Urothelium cell line (cell line): ENCODE measurements around the gene KRT72.

Experiments
- DNase-seq: peaks from one replicate; pipeline ENCODE4 v3.0.0; 2011; ENCODE audit warnings: low spot score, mixed read lengths
- FAIRE-seq: peaks from 2 replicates; lab custom pipeline; 2011; peaks lifted over from hg19 to GRCh38; lab: Jason Lieb, UNC

Gene KRT72

DNA sequence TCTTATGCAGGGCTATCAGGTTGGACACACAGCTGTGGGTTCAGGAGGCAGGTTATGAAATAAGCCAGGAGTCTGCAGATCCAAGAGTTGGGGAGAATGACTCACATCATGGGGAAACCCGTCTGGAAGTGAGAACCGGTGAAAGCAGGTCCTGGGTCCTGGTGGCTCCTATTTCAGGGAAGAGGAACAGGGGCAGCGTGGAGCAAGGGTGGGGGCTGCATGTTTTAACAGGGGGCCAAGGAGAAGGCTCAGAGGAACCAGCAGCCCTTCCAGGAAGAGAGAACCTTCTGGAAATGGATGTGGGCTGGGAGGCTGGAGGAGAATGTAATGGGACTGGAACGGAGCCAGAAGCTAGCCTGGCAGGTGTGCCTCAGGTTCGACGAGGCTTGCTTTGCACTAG lies 19.8 kb downstream of the KRT72 start:
- DNase-seq (peak; percentile 51), FAIRE-seq (no peak)

- no peak for FAIRE-seq
- no peak for DNase-seq
Observed at GRCh38 chr12:52581066-52581465, 20.2 kb downstream of the KRT72 start.

DNA sequence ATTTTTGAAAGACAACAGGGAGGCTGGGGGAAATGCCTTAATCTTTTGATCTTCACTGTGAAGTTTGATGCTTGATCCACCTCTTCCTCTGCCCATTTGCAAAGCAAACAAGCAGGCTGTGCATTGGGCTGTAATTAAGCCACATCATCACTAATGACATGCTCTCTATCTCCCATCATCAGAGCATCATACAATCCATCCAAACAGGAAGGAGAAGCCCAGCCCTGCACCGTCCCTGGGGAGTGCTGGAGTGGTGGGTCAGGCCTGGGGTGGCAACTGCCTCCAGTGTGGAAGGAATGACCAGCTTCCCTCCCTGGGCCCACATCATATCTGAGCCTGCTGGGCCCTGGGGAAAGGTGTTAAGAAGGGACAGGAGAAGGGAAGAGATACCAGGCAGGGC lies 20.8 kb downstream of the KRT72 start:
- FAIRE-seq (no peak), DNase-seq (no peak)

DNA sequence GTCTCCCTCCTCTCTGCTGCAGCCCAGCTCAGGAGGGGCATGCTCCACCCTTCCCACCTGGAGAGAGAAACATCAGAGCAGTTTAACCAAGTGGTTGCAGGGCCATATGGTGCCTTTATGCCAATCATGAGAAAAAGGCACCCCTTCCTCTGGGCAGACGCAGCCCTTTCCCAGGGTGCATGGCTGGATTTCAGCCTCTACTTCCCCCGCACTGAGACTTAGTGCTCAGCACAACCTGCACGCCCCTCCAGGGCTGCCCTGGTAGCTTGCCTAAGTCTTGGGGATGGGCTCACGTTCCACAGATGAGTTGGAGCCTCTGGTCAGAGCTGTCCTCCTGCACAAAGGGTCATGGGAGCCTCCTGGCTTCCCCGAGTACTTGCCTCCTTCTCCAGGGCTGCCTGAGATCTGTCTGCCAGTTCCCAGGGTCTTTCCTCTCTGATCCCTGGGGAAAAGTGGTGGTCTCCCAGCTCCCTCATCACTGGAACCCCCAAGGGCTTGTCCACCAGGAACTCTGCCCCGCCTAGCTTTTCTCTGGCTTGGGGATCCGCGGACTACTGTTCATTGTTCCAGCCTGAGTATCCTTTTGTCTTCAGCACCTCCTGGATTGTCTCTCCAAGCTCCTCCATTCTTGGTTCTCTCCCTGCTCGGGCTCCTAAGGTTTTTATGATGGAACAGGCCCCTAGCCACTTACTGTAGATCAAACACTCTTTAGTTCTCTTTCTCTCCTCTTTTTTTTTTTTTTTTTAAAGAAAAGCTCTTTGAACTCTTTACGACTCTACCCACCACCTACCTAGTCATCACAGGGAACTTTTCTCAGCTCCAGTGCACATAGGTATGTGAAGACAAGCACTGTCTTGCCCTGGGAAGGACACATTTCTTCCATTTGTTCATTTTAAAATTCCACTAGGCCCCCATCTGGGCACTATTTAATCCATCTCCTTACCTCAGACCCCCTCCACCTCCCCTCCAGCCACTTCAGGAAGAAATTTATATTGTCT lies 21.5 kb downstream of the KRT72 start:
- FAIRE-seq (no peak), DNase-seq (no peak)

- DNase-seq (no peak), FAIRE-seq (no peak)
Observed at GRCh38 chr12:52578469-52578868, 22.8 kb downstream of the KRT72 start.

DNA sequence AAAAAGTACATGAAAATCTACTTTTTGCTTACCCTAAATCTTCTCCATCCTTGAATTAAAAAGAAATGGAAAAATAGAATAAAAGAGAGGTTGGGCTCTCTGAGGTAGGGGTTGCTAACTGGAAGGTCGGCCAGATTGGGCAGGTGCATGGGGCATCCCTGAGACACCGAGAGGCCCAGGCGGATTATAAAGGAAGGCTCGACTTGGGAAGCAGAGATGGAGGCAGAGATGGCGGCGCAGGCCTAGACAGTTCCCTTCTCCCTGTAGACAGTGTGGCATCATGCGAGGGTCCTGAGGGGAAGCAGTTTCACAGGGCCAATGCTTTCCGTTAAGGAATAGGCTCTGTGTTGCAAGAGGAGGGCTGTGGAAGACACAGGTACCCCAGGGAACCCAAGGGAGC lies 23.9 kb downstream of the KRT72 start:
- no peak for FAIRE-seq
- DNase-seq, result no peak

DNA sequence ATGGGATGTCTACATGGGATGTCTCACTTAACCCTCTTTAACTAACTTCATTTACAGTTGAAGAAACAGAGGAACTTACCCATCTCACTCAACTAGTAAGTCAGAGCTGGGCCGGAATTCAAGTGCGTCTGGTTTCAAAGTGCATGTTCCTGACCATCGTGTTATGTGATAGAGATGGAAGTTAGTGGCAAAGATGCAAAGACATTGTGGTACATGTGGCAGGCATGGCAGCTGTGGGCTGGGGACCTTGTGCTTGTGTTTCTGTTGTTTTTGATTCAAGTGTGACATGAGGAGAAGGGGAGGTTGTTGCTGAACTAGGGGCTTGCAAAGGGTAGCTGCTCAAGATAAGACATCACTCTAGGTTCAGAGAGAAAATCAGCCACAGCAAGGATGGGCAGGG lies 25.3 kb downstream of the KRT72 start:
- DNase-seq, result no peak
- FAIRE-seq, result peak; percentile 9

- no peak for FAIRE-seq
Observed at GRCh38 chr12:52575256-52575655, 26.0 kb downstream of the KRT72 start.

GRCh38 chr12:52573743-52574142 lies 27.5 kb downstream of the KRT72 start, which contains the start of gene KRT74:
Gene KRT74 (minus strand): TSS chr12:52573843. CDS start chr12:52573777, 66 bp downstream.
- FAIRE-seq (no peak), DNase-seq (no peak)

More at GRCh38 chr12:52575256-52575655, 26.0 kb downstream of the KRT72 start:
- DNase-seq, result no peak

GRCh38 chr12:52573306-52573705 lies 28.0 kb downstream of the KRT72 start:
- DNase-seq, result no peak
- FAIRE-seq, result no peak

- DNase-seq, result no peak
- peak; percentile 20 for FAIRE-seq
Observed at GRCh38 chr12:52570511-52570910, 30.8 kb downstream of the KRT72 start.

DNA sequence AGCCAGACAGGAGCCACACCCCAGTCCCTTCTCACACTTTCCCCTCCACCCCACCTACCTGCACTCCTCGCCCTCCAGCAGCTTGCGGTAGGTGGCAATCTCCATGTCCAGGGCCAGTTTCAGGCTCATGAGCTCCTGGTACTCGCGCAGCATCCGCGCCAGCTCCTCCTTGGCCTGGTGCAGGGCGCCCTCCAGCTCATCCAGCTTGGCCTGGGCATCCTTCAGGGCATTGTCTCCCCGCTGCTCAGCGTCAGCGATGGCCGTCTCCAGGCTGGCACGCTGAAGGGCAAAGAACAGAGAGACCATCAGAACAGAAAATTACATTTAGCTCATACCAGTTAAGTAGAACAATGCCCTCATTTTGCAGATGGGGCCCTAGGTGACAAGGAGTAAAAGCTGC lies 33.2 kb downstream of the KRT72 start:
- FAIRE-seq, result no peak

GRCh38 chr12:52566847-52567291 lies 34.4 kb downstream of the KRT72 start:
- DNase-seq (no peak), FAIRE-seq (no peak)

More for the DNA sequence above, 33.2 kb downstream of the KRT72 start:
- no peak for DNase-seq

GRCh38 chr12:52564582-52564981 lies 36.7 kb downstream of the KRT72 start:
- FAIRE-seq, result no peak

DNA sequence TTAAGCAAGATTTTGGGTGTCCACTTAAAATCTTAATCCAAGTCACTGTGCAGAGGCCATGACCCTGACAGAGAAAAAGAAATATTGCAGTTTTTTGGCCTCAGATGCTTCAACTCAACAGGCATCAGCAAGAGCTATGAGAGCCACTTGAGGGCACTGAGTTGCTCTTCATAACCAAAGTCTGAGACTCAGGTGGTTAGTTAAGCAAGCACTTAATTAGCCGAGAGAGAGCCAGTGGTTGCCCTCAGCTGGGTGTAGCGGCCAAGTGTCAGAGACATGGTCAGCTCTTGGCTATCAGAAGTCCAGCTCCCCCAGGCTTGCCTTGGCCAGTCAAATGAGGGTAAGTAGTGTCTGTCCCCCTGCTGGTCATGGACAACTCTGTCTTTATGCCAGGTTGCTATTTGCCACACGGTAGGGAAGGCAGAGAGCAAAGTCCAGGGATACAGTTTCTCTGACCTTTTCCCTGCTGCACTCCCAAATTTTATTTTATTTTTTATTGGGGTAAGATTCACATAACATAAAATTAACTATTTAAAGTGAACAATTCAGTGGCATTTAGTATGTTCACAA lies 39.3 kb downstream of the KRT72 start:
- FAIRE-seq (no peak), DNase-seq (no peak)

More at GRCh38 chr12:52564582-52564981, 36.7 kb downstream of the KRT72 start:
- no peak for DNase-seq

DNA sequence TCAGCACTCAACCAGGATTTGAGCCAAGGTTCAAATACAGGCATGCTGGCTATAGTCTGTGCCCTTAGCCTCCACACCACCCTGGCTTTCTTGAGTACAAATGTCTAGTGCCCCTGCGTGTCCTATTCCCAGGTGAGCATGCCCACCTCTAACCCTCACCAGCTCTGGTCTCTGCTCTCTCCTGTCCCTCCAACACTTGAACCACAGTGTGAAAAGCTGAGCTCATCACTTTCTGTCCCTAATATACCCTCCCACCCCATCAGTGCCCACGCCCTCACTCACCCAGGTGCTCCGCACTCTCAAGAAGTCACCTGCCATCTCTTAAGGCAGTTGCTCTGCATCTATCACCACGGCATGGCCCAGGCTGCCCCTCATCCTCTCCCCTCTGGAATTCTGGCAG lies 41.3 kb downstream of the KRT72 start:
- FAIRE-seq (no peak), DNase-seq (no peak)

GRCh38 chr12:52558781-52559445 lies 42.4 kb downstream of the KRT72 start:
- FAIRE-seq, result no peak
- no peak for DNase-seq

GRCh38 chr12:52557476-52557875 lies 43.8 kb downstream of the KRT72 start:
- FAIRE-seq, result no peak
- no peak for DNase-seq

DNA sequence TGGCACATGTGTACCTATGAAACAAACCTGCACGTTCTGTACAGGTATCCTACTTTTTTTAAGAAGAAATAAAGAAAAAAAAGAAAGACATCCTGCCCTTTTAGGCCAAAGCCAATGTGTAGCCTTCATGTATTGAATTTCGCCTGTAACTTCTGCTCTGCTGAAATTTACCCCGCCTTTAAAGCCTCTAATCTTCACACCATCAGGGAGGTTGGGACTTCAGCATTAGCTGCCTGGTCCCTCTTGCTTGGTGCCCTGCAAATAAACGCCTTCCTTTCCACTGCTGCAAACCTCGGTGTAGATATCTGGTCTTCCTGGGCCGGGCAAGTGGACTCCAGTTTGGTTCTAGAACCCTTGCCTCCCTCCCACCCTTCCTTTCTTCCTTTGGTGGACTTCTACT lies 45.7 kb downstream of the KRT72 start:
- FAIRE-seq, result no peak

DNA sequence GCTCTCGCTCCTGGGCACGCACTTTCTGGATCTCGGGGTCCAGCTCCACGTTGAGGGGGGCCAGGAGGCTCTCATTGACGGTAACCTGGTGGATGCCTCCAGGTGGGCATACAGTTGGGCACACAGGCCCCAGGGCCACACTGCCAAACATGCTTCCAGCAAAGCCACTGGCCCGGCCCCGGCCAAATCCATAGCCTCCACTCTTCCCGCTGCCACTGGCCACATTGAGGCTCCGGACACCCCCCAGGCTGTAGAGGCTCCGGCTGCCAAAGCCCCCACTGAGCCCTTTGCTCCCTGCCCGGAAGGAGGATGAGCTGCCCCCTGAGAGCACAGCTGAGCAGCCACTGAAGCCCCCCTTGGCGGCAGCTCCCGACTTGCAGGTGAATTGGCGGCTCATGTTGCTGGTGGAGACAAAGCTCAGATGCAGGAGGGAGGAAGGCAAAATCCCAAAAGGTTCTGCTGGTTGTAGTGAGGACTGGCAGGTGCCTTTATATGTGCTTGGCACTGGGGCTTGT lies 48.5 kb downstream of the KRT72 start, which contains the start of gene KRT71:
TSS of gene KRT71 (minus strand) at position 465 of the 515 bp plus-strand sequence. CDS start at position 397, 68 bp downstream.
- FAIRE-seq (no peak), DNase-seq (no peak)

More for the DNA sequence above, 45.7 kb downstream of the KRT72 start:
- DNase-seq, result no peak

- no peak for DNase-seq
- FAIRE-seq, result no peak
Observed at GRCh38 chr12:52552055-52552454, 49.2 kb downstream of the KRT72 start.
